Stimulated activated CD8-positive, alpha-beta memory T cell treated with anti-CD3 and anti-CD28 coated beads, Interleukin-12 subunit alpha, Interleukin-12 subunit beta, amount 100 ng/mL, for 1 hour (primary cell): ENCODE data around the gene VPS13D.

Experiments used
- DNase-seq: peaks from one replicate; pipeline ENCODE4 v3.0.0-alpha.2; 2020; ENCODE audit warnings: low read depth

VPS13D gene

GRCh38 chr1:12539705-12540579 is 310.1 kb downstream of the VPS13D start:
- no peak for DNase-seq

GRCh38 chr1:12540580-12541273 is 310.9 kb downstream of the VPS13D start:
- no peak for DNase-seq

DNA sequence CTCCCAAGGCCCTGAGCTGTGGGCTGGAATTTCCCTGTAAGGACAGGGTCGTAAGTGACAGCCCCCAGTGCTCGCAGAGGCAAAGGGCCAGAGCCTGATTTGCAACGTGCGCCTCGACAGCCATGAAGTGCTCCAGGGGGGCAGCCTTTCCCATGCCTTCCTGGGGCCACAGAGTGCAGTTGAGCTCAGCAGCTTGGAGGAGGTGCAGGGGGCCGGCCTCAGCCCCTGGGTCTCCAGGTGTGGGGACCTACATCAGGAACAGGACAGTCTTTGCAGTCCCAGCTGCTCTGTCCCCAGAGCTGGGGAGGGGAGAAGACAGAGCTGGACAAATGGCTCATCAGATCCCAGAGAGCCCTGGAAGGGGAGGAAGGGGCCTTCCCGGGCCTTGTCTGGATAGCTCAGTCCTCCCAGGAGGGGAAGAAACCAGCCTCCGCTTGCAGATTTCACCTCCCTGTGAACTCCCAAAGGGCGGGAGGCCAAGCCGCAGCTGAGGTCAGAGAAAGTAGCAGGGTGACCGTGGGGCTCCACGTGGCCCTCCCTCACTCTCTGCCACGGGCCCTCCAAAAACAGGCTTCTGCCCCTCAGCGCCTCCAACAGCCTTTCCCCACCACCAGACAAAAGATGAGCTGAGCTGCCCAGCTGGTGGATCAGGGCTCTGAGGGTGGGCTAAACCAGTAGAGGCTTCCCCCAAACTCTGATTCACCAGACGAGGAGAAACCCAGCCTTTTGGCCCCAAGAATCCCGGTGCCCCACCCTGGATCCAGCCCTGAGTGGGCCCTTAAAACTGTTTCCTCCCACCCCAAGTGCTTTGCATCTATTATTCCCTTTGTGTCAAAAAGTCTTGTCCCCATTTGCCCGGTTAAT is 311.7 kb downstream of the VPS13D start:
- no peak for DNase-seq

- DNase-seq: no peak
Observed at GRCh38 chr1:12542138-12542465, 312.3 kb downstream of the VPS13D start.

DNA sequence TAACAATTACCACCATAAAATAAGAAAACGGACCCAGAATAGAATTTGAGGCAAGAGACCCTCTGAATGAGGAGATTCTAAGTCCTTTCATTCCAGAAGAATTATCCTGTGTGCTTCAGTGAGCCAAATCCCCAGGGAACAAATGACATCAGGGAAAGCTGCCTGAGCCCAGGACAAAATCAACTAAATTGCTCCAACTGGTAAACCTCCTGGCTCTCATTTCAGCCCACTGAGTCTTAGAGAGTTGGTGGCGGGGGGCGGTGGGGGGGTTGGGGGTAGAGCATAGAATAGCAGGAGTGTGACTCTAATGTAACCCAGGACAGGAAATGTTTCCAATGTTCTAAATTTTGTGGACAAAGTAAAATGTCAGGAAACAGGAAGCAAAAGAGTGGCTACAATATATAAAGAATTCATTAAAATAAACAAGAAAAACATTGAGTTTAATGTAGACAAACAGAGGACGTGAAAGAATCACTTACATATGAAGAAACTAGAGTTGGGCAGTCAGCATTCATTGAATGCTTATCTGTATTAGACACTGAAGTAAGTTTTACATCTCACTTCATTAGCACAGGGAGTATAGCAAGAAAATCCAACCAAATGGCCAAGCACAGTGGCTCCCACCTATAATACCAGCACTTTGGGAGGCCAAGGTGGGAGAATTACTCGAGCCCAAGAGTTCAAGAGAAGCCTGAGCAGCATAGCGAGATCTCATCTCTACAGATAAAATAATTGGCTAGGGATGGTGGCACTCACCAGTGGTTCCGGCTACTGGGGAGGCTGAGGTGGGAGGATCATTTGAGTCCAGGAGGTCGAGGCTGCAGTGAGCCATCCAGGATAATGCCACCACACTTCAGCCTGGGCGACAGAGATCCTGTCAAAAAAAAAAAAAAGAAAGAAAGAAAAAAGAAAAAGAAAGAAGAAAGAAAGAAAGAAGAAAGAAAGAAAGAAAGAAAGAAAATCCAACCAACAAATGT is 313.1 kb downstream of the VPS13D start:
- DNase-seq: no peak

- no peak for DNase-seq
Observed at GRCh38 chr1:12543740-12544154, 313.9 kb downstream of the VPS13D start.

- no peak for DNase-seq
Observed at GRCh38 chr1:12544357-12544756, 314.5 kb downstream of the VPS13D start.

GRCh38 chr1:12544992-12545391 is 315.2 kb downstream of the VPS13D start:
- DNase-seq: no peak

DNA sequence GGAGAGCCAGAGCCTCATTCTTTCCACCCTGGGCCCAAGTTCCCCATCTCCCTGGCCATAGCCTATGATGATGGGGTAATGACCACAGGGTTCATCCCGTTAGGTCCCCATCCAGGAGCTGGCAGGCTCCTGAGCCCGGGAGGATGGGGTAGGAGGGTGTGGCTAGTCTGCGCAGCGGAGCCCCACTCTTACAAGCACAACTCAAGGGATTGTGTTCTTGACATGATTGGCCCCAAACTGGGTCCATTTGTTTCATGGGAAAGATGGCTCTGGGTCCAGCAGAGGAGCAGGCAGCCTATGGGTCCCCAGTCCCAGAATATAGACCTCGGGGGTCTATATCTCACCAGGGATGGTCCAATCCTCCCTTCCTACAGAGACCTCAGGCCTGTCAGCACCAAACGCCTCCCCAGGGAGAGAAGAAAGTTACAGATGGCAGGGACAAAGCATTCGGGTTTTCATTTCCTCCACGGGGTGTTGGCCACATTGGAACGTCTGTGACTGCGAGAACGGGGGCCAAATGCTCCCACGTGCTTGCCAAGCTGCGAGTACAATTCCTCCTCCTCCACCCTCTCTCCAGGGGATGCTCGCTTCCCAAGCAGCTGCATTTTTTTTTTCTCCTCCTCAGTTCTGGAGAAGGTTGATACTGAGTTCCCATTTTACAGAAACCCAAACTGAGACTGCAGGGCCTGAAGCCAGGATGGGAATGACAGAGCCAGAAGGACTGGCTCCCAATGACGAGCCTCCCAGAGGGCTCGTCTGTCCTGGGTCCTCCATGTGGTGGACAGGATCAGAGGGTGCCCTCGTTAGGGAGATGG is 317.1 kb downstream of the VPS13D start:
- no peak for DNase-seq

DNA sequence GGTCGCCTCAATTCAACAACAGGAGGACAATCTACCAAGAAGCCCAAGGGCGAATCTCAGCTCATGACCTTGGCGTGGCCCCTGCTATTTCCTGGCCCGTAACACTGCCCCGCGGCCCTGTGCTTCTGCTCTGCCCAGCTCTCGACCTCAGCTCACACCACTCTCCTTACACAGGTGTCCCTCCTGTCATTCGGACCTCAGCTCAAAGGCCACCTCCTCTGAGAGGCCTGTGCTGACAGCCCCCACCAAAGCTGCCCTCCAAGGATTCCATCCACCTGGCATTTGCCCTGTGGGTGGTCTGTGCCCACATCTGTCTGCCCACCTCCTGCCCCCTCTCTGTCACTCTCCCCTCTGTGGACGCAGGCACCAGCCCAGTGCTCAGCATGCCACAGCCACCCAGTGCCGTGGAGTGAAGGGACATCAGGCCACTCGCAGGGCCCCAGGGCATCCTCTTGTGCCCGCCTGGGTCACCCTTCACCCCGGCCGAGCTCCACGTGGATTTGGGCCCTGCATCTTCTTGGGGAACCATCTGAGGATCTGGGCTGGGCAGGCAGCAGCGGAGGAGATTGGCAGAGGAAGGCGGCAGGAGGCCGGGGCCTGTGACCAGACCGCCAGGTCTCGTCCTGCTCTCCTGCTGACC is 317.9 kb downstream of the VPS13D start:
- DNase-seq: no peak

- DNase-seq: no peak
Observed at GRCh38 chr1:12548279-12548972, 318.6 kb downstream of the VPS13D start.

DNA sequence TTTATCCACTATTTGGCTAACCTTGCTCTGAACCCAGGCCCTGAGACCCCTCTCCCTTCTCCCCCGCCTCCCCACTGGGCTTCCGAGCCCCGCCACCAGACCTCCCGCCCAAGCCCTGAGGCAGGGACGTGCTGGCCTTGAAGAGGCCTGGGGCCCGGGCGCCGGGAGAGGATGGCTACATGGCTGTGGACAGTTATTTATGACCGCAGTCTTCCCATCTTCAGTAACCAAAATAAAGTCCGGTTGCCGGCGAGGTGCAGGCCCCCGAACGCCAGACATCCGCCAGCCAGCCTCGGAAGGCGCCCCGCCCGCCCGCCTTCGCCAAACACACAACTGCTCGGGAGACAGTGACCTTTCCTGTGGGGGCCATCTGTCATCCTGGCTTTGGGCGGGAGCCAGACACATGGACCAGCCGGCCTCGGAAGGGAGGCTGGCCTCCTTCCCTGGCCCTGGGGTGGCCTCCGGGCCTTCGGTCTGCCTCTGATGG is 319.2 kb downstream of the VPS13D start:
- no peak for DNase-seq

DNA sequence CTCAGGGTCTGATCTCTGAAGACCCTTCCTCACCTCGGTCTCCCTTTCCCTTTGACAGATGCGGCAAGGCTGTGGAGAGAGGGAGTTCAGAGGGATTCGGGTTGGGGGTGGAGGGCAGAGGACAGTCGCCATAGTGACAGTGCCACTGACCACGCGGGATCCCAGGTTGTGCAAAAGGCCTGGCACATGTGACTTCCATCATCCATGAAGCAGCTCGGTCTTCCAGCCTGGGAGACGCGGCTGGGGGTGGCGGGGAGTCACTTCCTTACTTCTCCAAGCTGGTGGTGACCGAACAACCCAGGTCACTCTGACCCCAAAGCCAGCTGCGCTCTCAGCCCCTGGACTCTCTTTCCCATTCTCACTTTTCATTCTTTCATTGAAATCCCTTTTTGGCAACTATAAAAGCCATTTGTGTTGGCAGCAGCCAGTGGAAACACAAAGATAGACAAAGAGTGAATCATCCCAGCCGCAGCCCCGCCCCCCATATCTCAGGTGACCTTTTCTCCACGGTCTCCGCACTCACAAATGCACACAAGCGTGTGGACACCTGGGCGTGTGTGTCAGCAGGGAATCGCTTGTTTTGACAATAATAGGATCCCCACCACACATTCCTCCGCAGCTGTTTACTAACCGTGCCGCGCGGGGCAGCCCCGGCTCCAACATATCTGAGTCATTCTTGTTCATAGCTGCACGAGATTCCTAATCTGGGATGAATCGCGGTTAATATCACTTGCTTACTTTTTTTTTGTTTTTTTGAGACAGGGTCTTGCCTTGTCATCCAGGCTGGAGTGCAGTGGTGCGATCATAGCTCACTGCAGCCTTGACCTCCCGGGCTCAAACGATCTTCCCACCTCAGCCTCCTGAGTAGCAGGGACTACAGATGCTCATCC is 319.9 kb downstream of the VPS13D start:
- DNase-seq: no peak

- DNase-seq: no peak
Observed at GRCh38 chr1:12551584-12551983, 321.8 kb downstream of the VPS13D start.

- DNase-seq: no peak
Observed at GRCh38 chr1:12552111-12552888, 322.5 kb downstream of the VPS13D start.

- DNase-seq: no peak
Observed at GRCh38 chr1:12552951-12553921, 323.4 kb downstream of the VPS13D start.
